Neural cell (in vitro differentiated cells): ENCODE data around the gene MYO3A.

Experiments
- CTCF ChIP-seq: fragments of 450-650 bp; IDR thresholded peaks from 2 replicates; pipeline ENCODE4 v1.5.1; 2014; ENCODE audit warnings: antibody characterized with exemption, mild to moderate bottlenecking, moderate library complexity; ENCODE audit not compliant: poor library complexity, severe bottlenecking
- POLR2AphosphoS5 ChIP-seq: IDR thresholded peaks from 2 replicates; pipeline ENCODE4 v1.6.1; 2012
- TAF1 ChIP-seq: IDR thresholded peaks from 2 replicates; pipeline ENCODE4 v1.6.1; 2012; ENCODE audit warnings: low read depth

GRCh38 chr10:25914776-25915175 is 19.3 kb upstream of the MYO3A start:
- TF ChIP-seq POLR2AphosphoS5 (no peak), TAF1 (no peak), CTCF (no peak)
